Lower leg skin (tissue), 3 donors: Measurements from ENCODE around the gene TRUB2.

Experiments used
- CTCF ChIP-seq, 3 donors: fragments of 450-650 bp; IDR thresholded peaks; one replicate each; pipeline ENCODE4 v1.5.1; 2016; ENCODE audit warnings: antibody characterized with exemption in 3 of 3, mild to moderate bottlenecking in 3 of 3, moderate library complexity in 2 of 3
- POLR2A ChIP-seq, 2 donors: fragments of 450-650 bp; IDR thresholded peaks; one replicate each; pipeline ENCODE4 v1.6.1; 2016 to 2017; ENCODE audit warnings: antibody characterized with exemption in 2 of 2, mild to moderate bottlenecking in 1 of 2, moderate library complexity in 1 of 2

- peak in 1 of 2 donors; percentile 81 for TF ChIP-seq POLR2A (IDR thresholded peaks at IDR 0.05)
- TF ChIP-seq CTCF (IDR thresholded peaks at IDR 0.05): no peak
Observed at GRCh38 chr9:128370752-128371629, 48.7 kb upstream of the TRUB2 start, which contains the start of gene URM1.
